Neural cell (in vitro differentiated cells): Measurements from ENCODE around the gene HERC2.
"Not testable (repeated sequence)": the region's sequence is repeated elsewhere in the genome, so short reads cannot be mapped to it uniquely, and the experiment has no call there.

ENCODE experiments used
- EP300 ChIP-seq: fragments of 450-650 bp; conservative IDR thresholded peaks from 2 replicates; pipeline ENCODE4 v1.6.1; 2014; ENCODE audit warnings: antibody characterized with exemption, mild to moderate bottlenecking, moderate library complexity; ENCODE audit not compliant: poor library complexity, severe bottlenecking
- EZH2 ChIP-seq: fragments of 200-600, 300-800 bp; shearing (Covaris generic), sonication (generic); IDR thresholded peaks from 2 replicates; pipeline ENCODE4 v1.6.1; 2014; ENCODE audit warnings: antibody characterized with exemption, low read length, borderline replicate concordance, mild to moderate bottlenecking; ENCODE audit not compliant: insufficient read depth, poor library complexity, severe bottlenecking
- RAD21 ChIP-seq: fragments of 450-650 bp; conservative IDR thresholded peaks from 2 replicates; pipeline ENCODE4 v1.6.1; 2014; ENCODE audit warnings: antibody characterized with exemption, mild to moderate bottlenecking, moderate library complexity
- REST ChIP-seq: IDR thresholded peaks from 2 replicates; pipeline ENCODE4 v1.6.1; 2012; ENCODE audit warnings: borderline replicate concordance
- TF ChIP-seq, protein P1 (sequence below): fragments of 450-650 bp; IDR thresholded peaks from 2 replicates; pipeline ENCODE4 v1.5.1; 2014; ENCODE audit warnings: antibody characterized with exemption, mild to moderate bottlenecking, moderate library complexity; ENCODE audit not compliant: poor library complexity, severe bottlenecking

GRCh38 chr15:28294560-28294959 is 27.4 kb downstream of the HERC2 start:
- TF ChIP-seq, protein P1, sequence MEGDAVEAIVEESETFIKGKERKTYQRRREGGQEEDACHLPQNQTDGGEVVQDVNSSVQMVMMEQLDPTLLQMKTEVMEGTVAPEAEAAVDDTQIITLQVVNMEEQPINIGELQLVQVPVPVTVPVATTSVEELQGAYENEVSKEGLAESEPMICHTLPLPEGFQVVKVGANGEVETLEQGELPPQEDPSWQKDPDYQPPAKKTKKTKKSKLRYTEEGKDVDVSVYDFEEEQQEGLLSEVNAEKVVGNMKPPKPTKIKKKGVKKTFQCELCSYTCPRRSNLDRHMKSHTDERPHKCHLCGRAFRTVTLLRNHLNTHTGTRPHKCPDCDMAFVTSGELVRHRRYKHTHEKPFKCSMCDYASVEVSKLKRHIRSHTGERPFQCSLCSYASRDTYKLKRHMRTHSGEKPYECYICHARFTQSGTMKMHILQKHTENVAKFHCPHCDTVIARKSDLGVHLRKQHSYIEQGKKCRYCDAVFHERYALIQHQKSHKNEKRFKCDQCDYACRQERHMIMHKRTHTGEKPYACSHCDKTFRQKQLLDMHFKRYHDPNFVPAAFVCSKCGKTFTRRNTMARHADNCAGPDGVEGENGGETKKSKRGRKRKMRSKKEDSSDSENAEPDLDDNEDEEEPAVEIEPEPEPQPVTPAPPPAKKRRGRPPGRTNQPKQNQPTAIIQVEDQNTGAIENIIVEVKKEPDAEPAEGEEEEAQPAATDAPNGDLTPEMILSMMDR: not testable (repeated sequence)
- TF ChIP-seq EZH2, EP300, REST, RAD21: not testable (repeated sequence)
